ENCODE results near the gene ZNF396. TPM values are rescaled to one million over a fixed set of nuclear protein-coding genes. Genes with fewer than 3 reads are reported as not detected.

ZNF396 gene
- total and polyA plus RNA-seq, 4 donors = 0.60 to 1.2 (median 0.99) TPM

- no peak for TF ChIP-seq REST (IDR thresholded peaks at IDR 0.05)
These were observed 2.4 kb downstream of the ZNF396 start (continued) for GRCh38 chr18:35374708-35375107.

- WGBS = 92% methylated on average over 1 of the region's 1 CpG
- no peak for DNase-seq (ENCODE audit: low spot score)
These were observed 5.5 kb downstream of the ZNF396 start for GRCh38 chr18:35371412-35372195.

More at GRCh38 chr18:35371412-35372195, 5.5 kb downstream of the ZNF396 start:
- peaks cover 0 to 8% (median 0%) of the 10 kb centered on the region in 4 donors for H3K36me3 ChIP-seq (ENCODE audit: control insufficient read depth in 4 of 4, insufficient read depth in 3 of 4, low read depth in 1 of 4, low read length in 3 of 4)
- no peaks in the 10 kb centered on the region for H3K27me3 ChIP-seq (ENCODE audit: control insufficient read depth in 4 of 4, insufficient read depth in 4 of 4, low read length in 3 of 4)
- no peak overlapping the region for H3K9ac ChIP-seq (ENCODE audit: low read depth in 1 of 2, low read length in 2 of 2)
- H3K9me3 ChIP-seq (ENCODE audit: control insufficient read depth in 4 of 4, low read length in 3 of 4) = no peaks in the 10 kb centered on the region
- H3K27ac ChIP-seq (ENCODE audit: low read depth in 1 of 2, low read length in 2 of 2) = no peak overlapping the region
- TF ChIP-seq HNF4G (IDR thresholded peaks at IDR 0.05) (no peak), NR2F2 (IDR thresholded peaks at IDR 0.05) (no peak), YY1 (IDR thresholded peaks at IDR 0.05) (no peak), CTCF (IDR thresholded peaks at IDR 0.05; ENCODE audit: low read depth, low read length, missing input control) (no peak), REST (IDR thresholded peaks at IDR 0.05) (no peak), FOXA1 (IDR thresholded peaks at IDR 0.05) (no peak), GABPA (IDR thresholded peaks at IDR 0.05 in 1 of 2, conservative IDR thresholded peaks at IDR 0.05 in 1 of 2) (no peak), ZBTB33 (IDR thresholded peaks at IDR 0.05) (no peak), SP1 (IDR thresholded peaks at IDR 0.05) (no peak), RXRA (IDR thresholded peaks at IDR 0.05) (no peak), FOXA2 (IDR thresholded peaks at IDR 0.05) (no peak), EGR1 (IDR thresholded peaks at IDR 0.05; ENCODE audit: low read depth in 2 of 2) (no peak), TAF1 (conservative IDR thresholded peaks at IDR 0.05) (no peak), JUND (IDR thresholded peaks at IDR 0.05) (no peak), ATF3 (IDR thresholded peaks at IDR 0.05) (no peak), MAX (IDR thresholded peaks at IDR 0.05) (no peak), RAD21 (IDR thresholded peaks at IDR 0.05) (no peak)
- H3K4me3 ChIP-seq (ENCODE audit: low read depth in 1 of 3, low read length in 3 of 3) = no peak overlapping the region
- H3K4me1 ChIP-seq (ENCODE audit: control insufficient read depth in 4 of 4, insufficient read depth in 4 of 4, low read length in 3 of 4) = peaks cover 0 to 5% (median 3%) of the 10 kb centered on the region in 4 donors
